ENCODE data around the gene MARCHF3.

MARCHF3 gene

GRCh38 chr5:127041571-127041970 is 11.2 kb upstream of the MARCHF3 start:
- no peak for TF ChIP-seq CTCF (IDR thresholded peaks at IDR 0.05)
- H3K4me1 ChIP-seq = peaks cover 0 to 16% (median 11%) of the 10 kb centered on the region in 4 donors
- no peak overlapping the region for H3K4me3 ChIP-seq
- intact Hi-C loops (cut with DNase I; ENCODE audit: low total_unique reads) = no loop called here
- no peak for DNase-seq
- no peaks in the 10 kb centered on the region for H3K9me3 ChIP-seq
- peak overlapping the region; percentile 51 to 72 for H3K27ac ChIP-seq
- H3K36me3 ChIP-seq = no peaks in the 10 kb centered on the region
- no peaks in the 10 kb centered on the region for H3K27me3 ChIP-seq

- Histone ChIP-seq H3K36me3 (no peaks in the 10 kb centered on the region), H3K27ac (peak overlapping the region; percentile 51 to 72), H3K9me3 (no peaks in the 10 kb centered on the region), H3K27me3 (no peaks in the 10 kb centered on the region), H3K4me3 (no peak overlapping the region), H3K4me1 (peaks cover 0 to 16% (median 11%) of the 10 kb centered on the region in 4 donors)
- no peak for TF ChIP-seq CTCF (IDR thresholded peaks at IDR 0.05)
- intact Hi-C loops (cut with DNase I; ENCODE audit: low total_unique reads) = no loop called here
- peak in 1 of 2 donors; percentile 40 for DNase-seq
Observed at GRCh38 chr5:127040796-127041520, 10.6 kb upstream of the MARCHF3 start.

DNA sequence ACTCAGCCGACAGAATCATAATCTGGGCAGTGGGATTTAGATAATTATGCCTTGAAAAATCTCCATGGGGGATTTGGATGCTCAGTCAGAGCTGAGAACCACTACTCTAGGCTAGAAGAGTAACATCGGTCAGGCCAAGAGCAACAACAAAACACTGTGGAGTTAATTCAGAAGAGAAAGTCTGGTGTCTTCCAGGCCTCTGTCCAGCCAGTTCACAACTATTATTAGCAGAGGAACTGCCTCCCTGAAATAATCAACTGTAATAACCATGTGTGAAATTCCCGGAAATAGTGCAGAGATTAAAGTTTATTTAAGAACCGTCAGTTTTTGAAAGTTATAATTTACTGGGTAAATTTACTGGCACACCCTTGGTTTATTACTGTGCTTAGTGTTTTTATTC is 8.2 kb upstream of the MARCHF3 start:
- TF ChIP-seq CTCF (IDR thresholded peaks at IDR 0.05) = no peak
- Histone ChIP-seq H3K27me3 (no peaks in the 10 kb centered on the region), H3K4me1 (peaks cover 0 to 16% (median 11%) of the 10 kb centered on the region in 4 donors), H3K4me3 (no peak overlapping the region), H3K27ac (no peak overlapping the region), H3K36me3 (no peaks in the 10 kb centered on the region), H3K9me3 (no peaks in the 10 kb centered on the region)
- intact Hi-C loops (cut with DNase I; ENCODE audit: low total_unique reads) = loop anchor here (10.0 kb wide), 1 partner anchor 264 kb away; the partner anchor contains the start of gene LMNB1
- DNase-seq = no peak

- intact Hi-C loops (cut with DNase I; ENCODE audit: low total_unique reads) = loop anchor here (10.0 kb wide), 1 partner anchor 257 kb away; the partner anchor contains the start of gene LMNB1
- peaks cover 0 to 14% (median 4%) of the 10 kb centered on the region in 4 donors for H3K4me1 ChIP-seq
Observed at GRCh38 chr5:127031863-127032232, 1.5 kb upstream of the MARCHF3 start.

GRCh38 chr5:127031147-127031862 is 947 bp upstream of the MARCHF3 start:
- Histone ChIP-seq H3K27ac (peak overlapping the region; percentile 87 to 90), H3K4me1 (peaks cover 0 to 14% (median 4%) of the 10 kb centered on the region in 4 donors), H3K36me3 (no peaks in the 10 kb centered on the region), H3K4me3 (peak overlapping the region; percentile 71 to 83), H3K27me3 (no peaks in the 10 kb centered on the region), H3K9me3 (no peaks in the 10 kb centered on the region)
- TF ChIP-seq CTCF (IDR thresholded peaks at IDR 0.05) = no peak
- DNase-seq = peak in 1 of 2 donors; percentile 66
- intact Hi-C loops (cut with DNase I; ENCODE audit: low total_unique reads) = loop anchor here (10.0 kb wide), 1 partner anchor 257 kb away; the partner anchor contains the start of gene LMNB1

More at GRCh38 chr5:127031863-127032232, 1.5 kb upstream of the MARCHF3 start:
- no peak for DNase-seq
- Histone ChIP-seq H3K27ac (no peak overlapping the region), H3K27me3 (no peaks in the 10 kb centered on the region), H3K9me3 (no peaks in the 10 kb centered on the region), H3K36me3 (no peaks in the 10 kb centered on the region), H3K4me3 (no peak overlapping the region)
- no peak for TF ChIP-seq CTCF (IDR thresholded peaks at IDR 0.05)

Measured in tibial artery (tissue), 4 donors.